ENCODE measurements around the gene ANKFN1.

DNA sequence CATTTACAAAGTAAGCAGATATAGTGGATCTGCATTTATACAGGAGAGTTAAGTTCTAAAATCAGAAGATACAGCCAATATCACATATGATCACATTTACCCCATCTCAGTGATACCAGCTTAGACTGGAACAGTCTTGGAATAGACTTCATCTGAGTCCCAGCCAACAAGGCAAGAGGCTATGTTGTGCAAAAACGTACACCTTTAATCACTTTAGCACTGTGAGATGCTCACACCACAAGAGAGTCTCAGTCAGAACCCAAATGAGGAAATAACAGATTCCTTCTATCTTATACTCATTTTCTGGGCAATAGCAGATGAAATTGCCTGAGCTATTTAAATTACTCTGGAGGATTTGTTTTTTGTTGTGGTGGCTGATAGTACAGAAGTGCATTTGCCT is 145.6 kb downstream of the ANKFN1 start:
- TF ChIP-seq NR3C1 (CRISPR knock-in tag; IDR thresholded peaks at IDR 0.05) (no peak), PRPF4 (IDR thresholded peaks at IDR 0.05; ENCODE audit: low read depth, low read length, poor library complexity, severe bottlenecking) (no peak), PAX8 (CRISPR knock-in tag; IDR thresholded peaks at IDR 0.05; ENCODE audit: borderline replicate concordance) (no peak), NR2C2 (CRISPR knock-in tag; IDR thresholded peaks at IDR 0.05; ENCODE audit: borderline replicate concordance) (no peak), FOSL2 (CRISPR knock-in tag; IDR thresholded peaks at IDR 0.05) (no peak)

All from HepG2 (cell line).